ENCODE data around the gene ZBTB7C.

The ZBTB7C gene

DNA sequence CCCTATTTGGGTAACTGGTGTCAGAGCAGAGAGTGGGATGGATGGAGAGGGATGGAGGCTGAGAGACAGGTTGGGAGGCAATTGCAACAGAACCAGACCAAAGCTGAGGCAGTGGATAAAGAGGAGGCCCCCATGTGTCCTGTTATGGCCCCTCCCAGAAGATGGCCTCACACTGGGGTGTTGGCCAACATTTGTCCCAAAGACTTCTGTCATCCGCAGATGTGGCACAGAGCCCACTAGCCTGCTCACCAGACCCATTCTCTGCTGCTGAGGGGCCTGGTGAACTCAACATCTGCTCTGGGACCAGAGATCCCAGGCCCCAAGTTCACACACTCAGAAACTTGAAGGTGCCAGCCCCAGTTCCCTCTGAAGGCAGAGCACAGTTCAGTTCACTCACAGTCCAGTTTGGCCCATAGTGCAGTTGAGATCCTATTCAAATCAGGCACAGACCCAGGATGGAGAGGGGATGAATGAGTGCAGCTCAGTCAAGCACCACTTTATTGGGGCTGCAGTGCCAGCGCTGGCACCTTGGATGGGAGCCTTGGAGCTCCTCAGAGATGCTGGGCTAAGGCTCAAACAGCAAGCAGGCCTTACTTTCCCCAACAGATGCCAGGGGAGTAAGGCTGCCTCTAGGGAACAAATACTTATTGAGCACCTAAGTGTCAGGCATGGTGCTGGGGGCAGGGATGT lies 189.2 kb downstream of the ZBTB7C start:
- no peak for DNase-seq
- H3K4me3 ChIP-seq (ENCODE audit: low read depth in 1 of 2, low read length in 2 of 2): no peak overlapping the region
- no peak overlapping the region for H2AFZ ChIP-seq (ENCODE audit: low read depth, low read length)

DNA sequence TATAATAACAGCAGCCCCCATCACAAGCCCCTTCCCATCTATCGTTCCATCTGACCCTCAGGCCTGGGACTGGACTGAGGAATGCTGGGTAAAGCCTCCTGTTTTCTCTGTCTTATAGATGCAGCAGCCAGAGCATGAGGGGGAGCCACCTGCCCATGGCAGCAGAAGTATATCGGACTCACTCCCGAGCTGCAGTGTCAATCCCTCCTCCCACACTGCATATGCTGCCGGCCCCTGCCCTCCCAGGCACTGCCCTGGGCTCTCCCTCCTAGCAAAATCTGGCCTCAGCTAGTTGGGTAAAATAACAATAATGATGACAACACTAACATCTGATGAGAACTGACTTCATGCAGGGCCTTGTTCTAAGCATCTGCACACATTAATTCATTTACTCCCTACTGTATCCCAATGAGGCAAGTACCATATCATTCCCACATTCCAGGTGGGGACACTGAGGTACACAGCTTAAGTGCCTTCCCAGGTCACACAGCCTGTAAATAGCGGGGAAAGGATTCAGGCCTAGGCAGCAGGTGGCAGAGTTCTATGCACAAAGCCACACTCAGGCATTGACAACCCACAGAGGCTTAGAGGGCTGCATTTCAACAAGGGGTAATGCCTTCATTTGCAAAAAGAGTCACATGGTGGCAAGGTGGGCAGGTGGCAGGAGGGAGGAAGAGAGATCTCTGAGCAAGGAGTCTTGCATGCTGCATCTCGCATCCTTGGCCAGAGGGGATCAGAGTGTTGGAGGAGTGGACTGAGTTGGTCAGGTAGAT lies 190.0 kb downstream of the ZBTB7C start:
- TF ChIP-seq, protein P1, sequence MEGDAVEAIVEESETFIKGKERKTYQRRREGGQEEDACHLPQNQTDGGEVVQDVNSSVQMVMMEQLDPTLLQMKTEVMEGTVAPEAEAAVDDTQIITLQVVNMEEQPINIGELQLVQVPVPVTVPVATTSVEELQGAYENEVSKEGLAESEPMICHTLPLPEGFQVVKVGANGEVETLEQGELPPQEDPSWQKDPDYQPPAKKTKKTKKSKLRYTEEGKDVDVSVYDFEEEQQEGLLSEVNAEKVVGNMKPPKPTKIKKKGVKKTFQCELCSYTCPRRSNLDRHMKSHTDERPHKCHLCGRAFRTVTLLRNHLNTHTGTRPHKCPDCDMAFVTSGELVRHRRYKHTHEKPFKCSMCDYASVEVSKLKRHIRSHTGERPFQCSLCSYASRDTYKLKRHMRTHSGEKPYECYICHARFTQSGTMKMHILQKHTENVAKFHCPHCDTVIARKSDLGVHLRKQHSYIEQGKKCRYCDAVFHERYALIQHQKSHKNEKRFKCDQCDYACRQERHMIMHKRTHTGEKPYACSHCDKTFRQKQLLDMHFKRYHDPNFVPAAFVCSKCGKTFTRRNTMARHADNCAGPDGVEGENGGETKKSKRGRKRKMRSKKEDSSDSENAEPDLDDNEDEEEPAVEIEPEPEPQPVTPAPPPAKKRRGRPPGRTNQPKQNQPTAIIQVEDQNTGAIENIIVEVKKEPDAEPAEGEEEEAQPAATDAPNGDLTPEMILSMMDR (IDR thresholded peaks at IDR 0.05; ENCODE audit: borderline replicate concordance, extremely low read depth, low read length, poor library complexity, severe bottlenecking): no peak
- TF ChIP-seq EZH2 (IDR thresholded peaks at IDR 0.05; ENCODE audit: borderline replicate concordance, low read depth, low read length, severe bottlenecking): no peak
- H3K27me3 ChIP-seq (ENCODE audit: insufficient read depth, low read length, poor library complexity): peaks cover 13% of the 10 kb centered on the region

More for the DNA sequence above, 189.2 kb downstream of the ZBTB7C start:
- H3K36me3 ChIP-seq (ENCODE audit: insufficient read depth, low read length): no peaks in the 10 kb centered on the region
- H3K27ac ChIP-seq (ENCODE audit: low read length): no peak overlapping the region
- H4K20me1 ChIP-seq (ENCODE audit: insufficient read depth, low read length): no peaks in the 10 kb centered on the region; the same call in 1 of the 2 replicates
- no peak overlapping the region for H3K9ac ChIP-seq (ENCODE audit: low read depth, low read length)
- H3K27me3 ChIP-seq (ENCODE audit: insufficient read depth, low read length, poor library complexity): peaks cover 13% of the 10 kb centered on the region
- H3K4me1 ChIP-seq (ENCODE audit: insufficient read depth, low read length): no peaks in the 10 kb centered on the region
- no peak for ATAC-seq (ENCODE audit: insufficient read depth, low read depth)
- H3K9me3 ChIP-seq (ENCODE audit: insufficient read depth, low read length, severe bottlenecking): no peaks in the 10 kb centered on the region
- no peak overlapping the region for H3K4me2 ChIP-seq (ENCODE audit: insufficient read depth, low read length)
- TF ChIP-seq EZH2 (IDR thresholded peaks at IDR 0.05; ENCODE audit: borderline replicate concordance, low read depth, low read length, severe bottlenecking): no peak
- TF ChIP-seq, protein P1 (IDR thresholded peaks at IDR 0.05; ENCODE audit: borderline replicate concordance, extremely low read depth, low read length, poor library complexity, severe bottlenecking): no peak
- no peaks in the 10 kb centered on the region for H3K79me2 ChIP-seq (ENCODE audit: insufficient read depth, low read length)

DNA sequence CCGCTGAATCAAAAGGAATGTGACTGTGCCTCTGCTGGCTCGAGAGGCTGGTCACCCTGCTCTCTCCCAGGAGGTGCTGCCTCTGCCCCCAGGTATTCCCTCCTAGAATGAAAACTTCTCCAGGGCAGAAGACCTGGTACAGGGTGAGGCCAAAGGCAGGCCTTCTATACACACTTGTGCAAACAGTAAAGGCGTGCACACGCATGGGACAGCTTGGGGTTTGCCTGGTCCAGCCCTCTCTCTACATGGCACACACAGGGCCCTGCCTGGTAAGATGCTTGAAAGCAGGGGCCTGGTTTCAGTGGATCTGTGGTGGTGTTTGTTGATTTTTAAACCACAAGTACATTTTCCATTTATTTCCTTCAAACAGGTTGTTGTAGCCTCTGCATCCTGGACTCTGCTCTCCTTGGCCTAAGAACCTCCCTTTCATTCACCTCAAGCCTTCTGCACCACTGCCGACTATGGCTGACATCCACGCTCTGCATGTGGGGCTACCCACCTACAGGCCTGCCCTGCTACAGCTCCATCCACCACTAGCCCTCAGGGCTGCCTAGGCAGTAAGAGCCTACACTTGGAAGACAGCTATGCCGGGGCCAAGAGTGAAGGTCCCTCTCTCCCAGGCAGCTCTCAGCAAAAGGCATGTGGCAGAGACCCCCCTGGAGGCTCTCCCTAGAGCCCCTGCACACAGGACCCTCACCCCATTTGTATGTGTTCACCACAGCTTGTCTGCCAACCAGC lies 190.7 kb downstream of the ZBTB7C start:
- Histone ChIP-seq H3K4me3 (ENCODE audit: low read depth in 1 of 2, low read length in 2 of 2) (no peak overlapping the region), H3K27me3 (ENCODE audit: insufficient read depth, low read length, poor library complexity) (peaks cover 10% of the 10 kb centered on the region), H4K20me1 (ENCODE audit: insufficient read depth, low read length) (no peaks in the 10 kb centered on the region; the same call in 1 of the 2 replicates), H2AFZ (ENCODE audit: low read depth, low read length) (no peak overlapping the region), H3K27ac (ENCODE audit: low read length) (no peak overlapping the region), H3K4me1 (ENCODE audit: insufficient read depth, low read length) (no peaks in the 10 kb centered on the region), H3K9me3 (ENCODE audit: insufficient read depth, low read length, severe bottlenecking) (no peaks in the 10 kb centered on the region), H3K9ac (ENCODE audit: low read depth, low read length) (no peak overlapping the region), H3K79me2 (ENCODE audit: insufficient read depth, low read length) (no peaks in the 10 kb centered on the region), H3K4me2 (ENCODE audit: insufficient read depth, low read length) (no peak overlapping the region), H3K36me3 (ENCODE audit: insufficient read depth, low read length) (no peaks in the 10 kb centered on the region)
- TF ChIP-seq EZH2 (IDR thresholded peaks at IDR 0.05; ENCODE audit: borderline replicate concordance, low read depth, low read length, severe bottlenecking): no peak
- TF ChIP-seq, protein P1 (IDR thresholded peaks at IDR 0.05; ENCODE audit: borderline replicate concordance, extremely low read depth, low read length, poor library complexity, severe bottlenecking): no peak
- ATAC-seq (ENCODE audit: insufficient read depth, low read depth) (no peak), DNase-seq (no peak)

More for the DNA sequence above, 190.0 kb downstream of the ZBTB7C start:
- DNase-seq (no peak), ATAC-seq (ENCODE audit: insufficient read depth, low read depth) (no peak)
- Histone ChIP-seq H3K9ac (ENCODE audit: low read depth, low read length) (no peak overlapping the region), H3K27ac (ENCODE audit: low read length) (no peak overlapping the region), H3K4me2 (ENCODE audit: insufficient read depth, low read length) (no peak overlapping the region), H3K36me3 (ENCODE audit: insufficient read depth, low read length) (no peaks in the 10 kb centered on the region), H3K9me3 (ENCODE audit: insufficient read depth, low read length, severe bottlenecking) (no peaks in the 10 kb centered on the region), H2AFZ (ENCODE audit: low read depth, low read length) (no peak overlapping the region), H3K79me2 (ENCODE audit: insufficient read depth, low read length) (no peaks in the 10 kb centered on the region), H3K4me3 (ENCODE audit: low read depth in 1 of 2, low read length in 2 of 2) (no peak overlapping the region), H4K20me1 (ENCODE audit: insufficient read depth, low read length) (no peaks in the 10 kb centered on the region; the same call in 1 of the 2 replicates), H3K4me1 (ENCODE audit: insufficient read depth, low read length) (no peaks in the 10 kb centered on the region)
